Loucy (cell line): ENCODE results near the gene UTF1.

Experiments used
- CTCF ChIP-seq: fragments of 200-600 bp; sonication (generic); conservative IDR thresholded peaks from 2 replicates; pipeline ENCODE4 v1.5.1; 2014; ENCODE audit warnings: mild to moderate bottlenecking, antibody characterized with exemption, low read length
- EZH2phosphoT487 ChIP-seq: fragments of 200-600 bp; IDR thresholded peaks from 2 replicates; pipeline ENCODE4 v1.6.1; 2018; ENCODE audit warnings: antibody characterized with exemption, mild to moderate bottlenecking, moderate library complexity, borderline replicate concordance

GRCh38 chr10:133259602-133259989 lies 29.6 kb downstream of the UTF1 start:
- TF ChIP-seq CTCF (no peak), EZH2phosphoT487 (no peak)
